Muscle of leg (tissue), 11 donors: ENCODE measurements around the gene GATC. TPM values are rescaled to one million over a fixed set of nuclear protein-coding genes. Genes with fewer than 3 reads are reported as not detected.

Source experiments
- DNase-seq: peaks from one replicate; pipeline ENCODE4 v3.0.0; 2013
- H3K27ac ChIP-seq: one replicate; pipeline ENCODE4 v1.5.1; 2013; ENCODE audit warnings: mild to moderate bottlenecking, low read length, control low read depth
- H3K27me3 ChIP-seq: one replicate; pipeline ENCODE4 v1.6.1; 2013; ENCODE audit warnings: low read length; ENCODE audit not compliant: control insufficient read depth, insufficient read depth
- H3K36me3 ChIP-seq: one replicate; pipeline ENCODE4 v1.6.1; 2013; ENCODE audit warnings: low read length; ENCODE audit not compliant: control insufficient read depth, insufficient read depth
- H3K4me1 ChIP-seq: one replicate; pipeline ENCODE4 v1.6.1; 2013; ENCODE audit warnings: low read length; ENCODE audit not compliant: control insufficient read depth, insufficient read depth
- H3K4me3 ChIP-seq: one replicate; pipeline ENCODE4 v1.5.1; 2013; ENCODE audit warnings: low read length, control low read depth
- H3K9me3 ChIP-seq: replicated peaks from 2 replicates; pipeline ENCODE4 v1.6.1; 2013; ENCODE audit warnings: low read depth, low read length; ENCODE audit not compliant: control insufficient read depth
- WGBS: methylation state at CpG from one replicate; pipeline ENCODE4 v1.1.5; 2013; ENCODE audit warnings: missing lambda C conversion rate; ENCODE audit not compliant: insufficient coverage; 5-methylcytosine and 5-hydroxymethylcytosine counted together
- polyA plus RNA-seq, 8 donors: library from polyadenylated mRNA; unstranded; fragments of 120-200 nt; gene quantifications; one replicate each; pipeline versions ENCODE4 v1.2.1 to v1.2.3, GENCODE V29; 2013; ENCODE audit warnings: inconsistent platforms in 1 of 8, low replicate concordance in 1 of 8; ENCODE audit not compliant: insufficient read length in 8 of 8, insufficient read depth in 1 of 8
- total RNA-seq: library from RNA; stranded (reverse); fragments of 120-200 nt; gene quantifications from one replicate; pipeline ENCODE4 v1.2.4, GENCODE V29; 2013

Gene GATC
- total and polyA plus RNA-seq, 9 donors, result 12.1 to 21.6 (median 15.1) TPM

GRCh38 chr12:120468325-120468820 lies 22.1 kb downstream of the GATC start:
- Histone ChIP-seq H3K4me3 (peak overlapping the region; percentile 80), H3K9me3 (no peaks in the 10 kb centered on the region), H3K27ac (peak overlapping the region; percentile 95), H3K27me3 (no peaks in the 10 kb centered on the region), H3K4me1 (peaks cover 19% of the 10 kb centered on the region), H3K36me3 (peaks cover 32% of the 10 kb centered on the region)
- peak; percentile 62 for DNase-seq
- WGBS, result 0% methylated on average over 11 of the region's 23 CpGs

- peak; percentile 76 for DNase-seq
- Histone ChIP-seq H3K4me3 (peak overlapping the region; percentile 80), H3K27me3 (no peaks in the 10 kb centered on the region), H3K27ac (peak overlapping the region; percentile 95), H3K4me1 (peaks cover 19% of the 10 kb centered on the region), H3K9me3 (no peaks in the 10 kb centered on the region), H3K36me3 (peaks cover 26% of the 10 kb centered on the region)
- under 1% methylated on average over 43 of the region's 57 CpGs for WGBS
Measured at GRCh38 chr12:120468821-120469449, 22.7 kb downstream of the GATC start.

GRCh38 chr12:120469450-120470149 lies 23.4 kb downstream of the GATC start, which contains the start of gene SRSF9:
Gene SRSF9 (minus strand): TSS chr12:120469748. CDS start chr12:120469609, 139 bp downstream.
- Histone ChIP-seq H3K36me3 (peaks cover 19% of the 10 kb centered on the region), H3K27me3 (no peaks in the 10 kb centered on the region), H3K4me1 (peaks cover 19% of the 10 kb centered on the region), H3K27ac (peak within 1 kb of the TSS; percentile 95), H3K9me3 (no peaks in the 10 kb centered on the region), H3K4me3 (peak within 1 kb of the TSS; percentile 80)
- peak; percentile 99 for DNase-seq
- WGBS, result under 1% methylated on average over 88 of the region's 88 CpGs

- 53% methylated on average over 15 of the region's 26 CpGs for WGBS
- Histone ChIP-seq H3K27ac (peak overlapping the region; percentile 74), H3K4me3 (peak overlapping the region; percentile 80), H3K9me3 (no peaks in the 10 kb centered on the region), H3K36me3 (peaks cover 13% of the 10 kb centered on the region), H3K4me1 (peaks cover 19% of the 10 kb centered on the region), H3K27me3 (no peaks in the 10 kb centered on the region)
- DNase-seq, result no peak
Measured at GRCh38 chr12:120470150-120470784, 24.0 kb downstream of the GATC start.

GRCh38 chr12:120472521-120472920 lies 26.3 kb downstream of the GATC start:
- Histone ChIP-seq H3K27me3 (no peaks in the 10 kb centered on the region), H3K4me1 (peaks cover 16% of the 10 kb centered on the region), H3K27ac (no peak overlapping the region), H3K36me3 (no peaks in the 10 kb centered on the region), H3K9me3 (no peaks in the 10 kb centered on the region), H3K4me3 (no peak overlapping the region)
- no peak for DNase-seq

GRCh38 chr12:120473807-120474615 lies 27.8 kb downstream of the GATC start:
- H3K4me1 ChIP-seq, result peaks cover 5% of the 10 kb centered on the region
- no peaks in the 10 kb centered on the region for H3K9me3 ChIP-seq
- H3K36me3 ChIP-seq, result no peaks in the 10 kb centered on the region
- H3K4me3 ChIP-seq, result no peak overlapping the region
- no peaks in the 10 kb centered on the region for H3K27me3 ChIP-seq
- H3K27ac ChIP-seq, result no peak overlapping the region
- no peak for DNase-seq
- 59% methylated on average over 3 of the region's 6 CpGs for WGBS

- peak; percentile 76 for DNase-seq
- no peaks in the 10 kb centered on the region for H3K27me3 ChIP-seq
- no peak overlapping the region for H3K27ac ChIP-seq
- peaks cover 5% of the 10 kb centered on the region for H3K4me1 ChIP-seq
- H3K36me3 ChIP-seq, result no peaks in the 10 kb centered on the region
- no CpG with 5 or more reads among the region's 2 CpGs for WGBS
- H3K9me3 ChIP-seq, result no peaks in the 10 kb centered on the region
- no peak overlapping the region for H3K4me3 ChIP-seq
Measured at GRCh38 chr12:120474616-120474960, 28.3 kb downstream of the GATC start.

GRCh38 chr12:120475643-120476042 lies 29.4 kb downstream of the GATC start:
- Histone ChIP-seq H3K4me3 (no peak overlapping the region), H3K36me3 (no peaks in the 10 kb centered on the region), H3K27me3 (no peaks in the 10 kb centered on the region), H3K27ac (no peak overlapping the region), H3K4me1 (no peaks in the 10 kb centered on the region), H3K9me3 (no peaks in the 10 kb centered on the region)
- no peak for DNase-seq
- WGBS, result no CpG with 5 or more reads among the region's 1 CpG

GRCh38 chr12:120479458-120479857 lies 33.2 kb downstream of the GATC start:
- H3K27me3 ChIP-seq, result no peaks in the 10 kb centered on the region
- no peak overlapping the region for H3K27ac ChIP-seq
- H3K36me3 ChIP-seq, result peaks cover 12% of the 10 kb centered on the region
- 100% methylated on average over 1 of the region's 1 CpG for WGBS
- H3K9me3 ChIP-seq, result no peaks in the 10 kb centered on the region
- no peaks in the 10 kb centered on the region for H3K4me1 ChIP-seq
- DNase-seq, result no peak
- no peak overlapping the region for H3K4me3 ChIP-seq
